ENCODE results near the gene HOXA7.

DNA sequence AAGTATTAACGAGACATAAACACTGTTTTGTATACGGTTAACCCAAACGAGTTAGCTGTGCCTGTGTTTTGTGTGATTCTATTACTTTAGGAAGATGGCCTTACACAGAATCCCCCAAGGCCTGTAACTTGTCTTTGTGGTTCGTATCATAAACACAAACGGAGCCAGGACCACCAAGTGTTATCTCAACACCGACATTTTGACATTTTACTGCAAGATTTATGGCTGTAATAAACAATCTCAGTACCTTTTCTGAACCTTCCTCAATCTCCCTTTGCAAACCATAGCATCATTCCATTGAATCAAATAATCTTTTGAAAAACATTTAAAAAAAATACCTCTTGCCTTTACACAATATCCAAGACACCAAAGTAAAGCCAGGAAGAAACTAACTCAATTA is 23.5 kb downstream of the HOXA7 start:
- TF ChIP-seq, protein P1, sequence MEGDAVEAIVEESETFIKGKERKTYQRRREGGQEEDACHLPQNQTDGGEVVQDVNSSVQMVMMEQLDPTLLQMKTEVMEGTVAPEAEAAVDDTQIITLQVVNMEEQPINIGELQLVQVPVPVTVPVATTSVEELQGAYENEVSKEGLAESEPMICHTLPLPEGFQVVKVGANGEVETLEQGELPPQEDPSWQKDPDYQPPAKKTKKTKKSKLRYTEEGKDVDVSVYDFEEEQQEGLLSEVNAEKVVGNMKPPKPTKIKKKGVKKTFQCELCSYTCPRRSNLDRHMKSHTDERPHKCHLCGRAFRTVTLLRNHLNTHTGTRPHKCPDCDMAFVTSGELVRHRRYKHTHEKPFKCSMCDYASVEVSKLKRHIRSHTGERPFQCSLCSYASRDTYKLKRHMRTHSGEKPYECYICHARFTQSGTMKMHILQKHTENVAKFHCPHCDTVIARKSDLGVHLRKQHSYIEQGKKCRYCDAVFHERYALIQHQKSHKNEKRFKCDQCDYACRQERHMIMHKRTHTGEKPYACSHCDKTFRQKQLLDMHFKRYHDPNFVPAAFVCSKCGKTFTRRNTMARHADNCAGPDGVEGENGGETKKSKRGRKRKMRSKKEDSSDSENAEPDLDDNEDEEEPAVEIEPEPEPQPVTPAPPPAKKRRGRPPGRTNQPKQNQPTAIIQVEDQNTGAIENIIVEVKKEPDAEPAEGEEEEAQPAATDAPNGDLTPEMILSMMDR (IDR thresholded peaks at IDR 0.05), result no peak
- no peak for TF ChIP-seq EZH2 (IDR thresholded peaks at IDR 0.05; ENCODE audit: borderline replicate concordance, insufficient read depth, low read depth, low read length, poor library complexity, severe bottlenecking)

Measured in B cell (primary cell).